GM10248 (cell line): ENCODE data around the gene APLP1.

ENCODE experiments used
- CTCF ChIA-PET: fragments of 300-600 bp; sonication (Branson Sonifier 250); formaldehyde crosslinking; extraction: SDS; loops from one replicate; lab custom pipeline; 2021; ENCODE audit warnings: antibody characterized with exemption; lab: Yijun Ruan, JAX
- POLR2A ChIA-PET: fragments of 350-650 bp; sonication (Branson Sonifier 250); formaldehyde crosslinking; extraction: SDS; loops from one replicate; lab custom pipeline; 2020; ENCODE audit warnings: antibody characterized with exemption; lab: Yijun Ruan, JAX
- DNase-seq: peaks from one replicate; pipeline ENCODE4 v3.0.0; 2012; ENCODE audit errors: extremely low spot score
- CTCF ChIP-seq: IDR thresholded peaks from 2 replicates; pipeline ENCODE4 v1.5.1; 2012; ENCODE audit warnings: mild to moderate bottlenecking, low read depth; ENCODE audit errors: extremely low read depth, missing control alignments, control extremely low read depth

The APLP1 gene

GRCh38 chr19:35874392-35874930 lies 6.1 kb downstream of the APLP1 start:
- ChIA-PET CTCF (no interaction called here), POLR2A (no interaction called here)
- DNase-seq, result no peak
- no peak for TF ChIP-seq CTCF

GRCh38 chr19:35879068-35879467 lies 10.7 kb downstream of the APLP1 start:
- ChIA-PET POLR2A (interaction anchor here (1.8 kb wide), 1 partner anchor 9 kb away, joined by 7 read pairs; no protein-coding TSS in a partner anchor), CTCF (interaction anchor here (0.7 to 6.3 kb wide), 5 partner anchors 9 to 187 kb away, joined by 3 to 45 read pairs (median 5); no protein-coding TSS in a partner anchor)
- no peak for DNase-seq
- TF ChIP-seq CTCF, result no peak

- TF ChIP-seq CTCF, result no peak
- ChIA-PET POLR2A (interaction anchor here (0.5 to 1.8 kb wide), 2 partner anchors 10 to 15 kb away, joined by 3 to 7 read pairs; no protein-coding TSS in a partner anchor), CTCF (interaction anchor here (0.7 to 6.5 kb wide), 10 partner anchors 10 to 188 kb away, joined by 3 to 82 read pairs (median 5); partner anchors contain the start of gene APLP1)
- DNase-seq, result peak; percentile 85
Observed at GRCh38 chr19:35879770-35880317, 11.5 kb downstream of the APLP1 start.

GRCh38 chr19:35882114-35882832 lies 13.9 kb downstream of the APLP1 start:
- TF ChIP-seq CTCF, result peak; percentile 57
- POLR2A ChIA-PET, result interaction anchor here (0.5 to 1.9 kb wide), 3 partner anchors 15 to 106 kb away, joined by 3 to 5 read pairs (median 4); no protein-coding TSS in a partner anchor
- peak; percentile 66 for DNase-seq
- CTCF ChIA-PET, result interaction anchor here (0.7 to 6.5 kb wide), 16 partner anchors 10 to 186 kb away, joined by 3 to 82 read pairs (median 5); partner anchors contain the start of genes KIRREL2 and TYROBP

GRCh38 chr19:35883882-35884281 lies 15.5 kb downstream of the APLP1 start:
- no peak for TF ChIP-seq CTCF
- CTCF ChIA-PET, result interaction anchor here (0.9 to 6.5 kb wide), 5 partner anchors 8 to 47 kb away, joined by 3 to 82 read pairs (median 3); partner anchors contain the start of gene APLP1
- POLR2A ChIA-PET, result interaction anchor here (0.7 to 1.3 kb wide), 4 partner anchors 16 to 226 kb away, joined by 3 to 4 read pairs (median 4); partner anchors contain the start of genes APLP1 and NFKBID
- no peak for DNase-seq

GRCh38 chr19:35885225-35885738 lies 16.9 kb downstream of the APLP1 start:
- ChIA-PET POLR2A (interaction anchor here (0.6 to 1.7 kb wide), 2 partner anchors 46 to 209 kb away, joined by 4 to 5 read pairs; no protein-coding TSS in a partner anchor), CTCF (interaction anchor here (1.3 to 6.5 kb wide), 2 partner anchors 9 to 46 kb away, joined by 3 to 82 read pairs; no protein-coding TSS in a partner anchor)
- no peak for DNase-seq
- no peak for TF ChIP-seq CTCF
